Measurements from ENCODE around the gene RFTN1. TPM values are rescaled to one million over a fixed set of nuclear protein-coding genes. Genes with fewer than 3 reads are reported as not detected.

RFTN1 gene
- total and polyA plus RNA-seq, 2 donors (not counting 1 experiment from before 2014, with no cell fraction given), result 32.4 to 156 TPM

DNA sequence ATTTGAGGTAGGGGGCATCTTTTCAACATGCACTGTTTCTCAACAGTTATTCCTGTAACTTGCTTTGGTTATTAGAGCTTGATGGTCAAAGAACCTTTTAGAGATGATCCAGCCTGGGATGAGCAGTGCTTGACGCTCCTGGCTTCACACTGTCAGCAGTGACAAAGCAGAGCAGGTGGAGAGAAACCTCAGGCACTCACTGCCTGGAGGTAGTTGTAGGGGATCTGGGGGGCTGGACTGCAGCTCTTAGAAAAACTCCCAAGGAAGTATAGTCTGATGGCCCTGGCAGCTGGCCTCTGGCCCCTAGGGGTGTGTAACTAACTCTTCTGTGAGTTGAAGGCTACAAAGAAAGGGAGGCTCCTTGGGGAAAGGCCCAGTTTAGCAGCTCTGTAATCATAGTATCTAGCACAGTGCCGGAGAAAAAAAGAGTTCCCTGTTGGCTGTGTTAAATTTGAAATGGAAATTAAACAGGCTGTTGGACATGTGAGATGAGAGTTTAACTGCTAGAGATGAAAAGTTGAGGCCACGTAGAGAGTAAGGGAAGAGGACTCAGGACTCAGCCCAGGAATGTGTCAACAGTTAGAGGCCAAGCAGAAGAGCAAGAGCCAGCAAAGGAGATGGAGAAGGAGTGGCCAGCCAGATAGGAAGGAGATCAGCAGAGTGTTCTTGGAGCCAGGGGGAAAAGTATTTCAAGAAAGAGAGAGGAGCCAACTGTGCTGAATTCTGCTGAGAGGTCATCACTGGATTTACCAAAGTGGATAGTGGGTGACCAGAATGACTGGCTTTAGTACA is 234.3 kb downstream of the RFTN1 start:
- no peaks in the 10 kb centered on the region for H3K27me3 Mint-ChIP-seq
- no peak overlapping the region for H3K4me3 ChIP-seq (ENCODE audit: control extremely low read depth in 1 of 5, extremely low read depth in 1 of 5, insufficient read depth in 1 of 5, low read depth in 2 of 5, low read length in 4 of 5)
- no peak overlapping the region for H3K27ac ChIP-seq (ENCODE audit: low read length in 2 of 2)
- H3K9ac ChIP-seq (ENCODE audit: low read length), result no peak overlapping the region
- no peak overlapping the region for H3K4me3 Mint-ChIP-seq
- CTCF ChIA-PET, result interaction anchor here (1.2 to 1.9 kb wide), 3 partner anchors 10 to 12 kb away, joined by 4 to 8 read pairs (median 4); no protein-coding TSS in a partner anchor
- WGBS (ENCODE audit: insufficient coverage), result 94% methylated on average over 3 of the region's 3 CpGs
- no peak for ATAC-seq (ENCODE audit: low read depth)
- no peak overlapping the region for H3K4me2 ChIP-seq (replicated peaks; ENCODE audit: low read depth, low read length, poor library complexity, severe bottlenecking)
- no peak overlapping the region for H3K27ac Mint-ChIP-seq
- TF ChIP-seq, protein P1, sequence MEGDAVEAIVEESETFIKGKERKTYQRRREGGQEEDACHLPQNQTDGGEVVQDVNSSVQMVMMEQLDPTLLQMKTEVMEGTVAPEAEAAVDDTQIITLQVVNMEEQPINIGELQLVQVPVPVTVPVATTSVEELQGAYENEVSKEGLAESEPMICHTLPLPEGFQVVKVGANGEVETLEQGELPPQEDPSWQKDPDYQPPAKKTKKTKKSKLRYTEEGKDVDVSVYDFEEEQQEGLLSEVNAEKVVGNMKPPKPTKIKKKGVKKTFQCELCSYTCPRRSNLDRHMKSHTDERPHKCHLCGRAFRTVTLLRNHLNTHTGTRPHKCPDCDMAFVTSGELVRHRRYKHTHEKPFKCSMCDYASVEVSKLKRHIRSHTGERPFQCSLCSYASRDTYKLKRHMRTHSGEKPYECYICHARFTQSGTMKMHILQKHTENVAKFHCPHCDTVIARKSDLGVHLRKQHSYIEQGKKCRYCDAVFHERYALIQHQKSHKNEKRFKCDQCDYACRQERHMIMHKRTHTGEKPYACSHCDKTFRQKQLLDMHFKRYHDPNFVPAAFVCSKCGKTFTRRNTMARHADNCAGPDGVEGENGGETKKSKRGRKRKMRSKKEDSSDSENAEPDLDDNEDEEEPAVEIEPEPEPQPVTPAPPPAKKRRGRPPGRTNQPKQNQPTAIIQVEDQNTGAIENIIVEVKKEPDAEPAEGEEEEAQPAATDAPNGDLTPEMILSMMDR (IDR thresholded peaks at IDR 0.05), result no peak
- no peak for TF ChIP-seq EZH2 (IDR thresholded peaks at IDR 0.05; ENCODE audit: borderline replicate concordance, insufficient read depth, low read depth, low read length, poor library complexity, severe bottlenecking)
- no peaks in the 10 kb centered on the region for H4K20me1 ChIP-seq (ENCODE audit: control insufficient read depth, insufficient read depth, low read length, poor library complexity, severe bottlenecking)
- no peak for DNase-seq
- POLR2A ChIA-PET, result no interaction called here
- H3K9me3 Mint-ChIP-seq (ENCODE audit: insufficient read depth), result no peaks in the 10 kb centered on the region
- H3K4me1 Mint-ChIP-seq, result no peaks in the 10 kb centered on the region
- intact Hi-C loops (cut with micrococcal nuclease), result no loop called here
- H3K27me3 ChIP-seq (replicated peaks in 1 of 4; ENCODE audit: control extremely low read depth in 1 of 4, control insufficient read depth in 3 of 4, insufficient read depth in 4 of 4, low read length in 3 of 4), result no peaks in the 10 kb centered on the region
- no peaks in the 10 kb centered on the region for H3K9me3 ChIP-seq (ENCODE audit: control extremely low read depth in 1 of 3, control insufficient read depth in 2 of 3, insufficient read depth in 1 of 3, low read length in 2 of 3)
- no peaks in the 10 kb centered on the region for H3K79me2 ChIP-seq (ENCODE audit: control insufficient read depth, insufficient read depth, low read length)
- peaks cover 0 to 16% of the 10 kb centered on the region in 2 experiments for H3K36me3 ChIP-seq (replicated peaks in 1 of 2; ENCODE audit: control extremely low read depth in 1 of 2, control insufficient read depth in 1 of 2, extremely low read depth in 1 of 2, insufficient read depth in 2 of 2, low read length in 1 of 2)
- no peaks in the 10 kb centered on the region for H3K4me1 ChIP-seq (ENCODE audit: control insufficient read depth in 2 of 2, insufficient read depth in 2 of 2, low read length in 2 of 2)
- H2AFZ ChIP-seq (ENCODE audit: insufficient read depth, low read depth, low read length, poor library complexity, severe bottlenecking), result no peak overlapping the region

DNA sequence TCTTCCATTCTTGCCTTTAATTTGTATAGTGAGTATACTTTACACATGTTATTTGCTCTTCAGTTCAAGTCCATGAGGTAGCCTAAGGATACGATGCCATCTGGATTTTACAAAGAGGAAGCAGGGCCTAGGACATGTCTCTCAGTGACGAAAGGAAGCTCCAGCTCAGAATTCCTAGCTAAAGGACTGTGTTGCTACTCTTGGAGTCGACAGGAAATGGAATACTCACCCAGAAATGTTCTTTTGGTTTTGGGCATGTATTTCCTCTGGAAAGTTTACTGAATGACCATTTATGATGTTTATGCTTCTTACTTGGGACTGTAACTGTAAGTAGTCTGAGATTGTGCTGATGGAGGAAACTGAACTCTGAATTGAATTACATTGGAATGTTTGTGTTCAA is 236.0 kb downstream of the RFTN1 start:
- Histone ChIP-seq H3K4me1 (ENCODE audit: control insufficient read depth in 2 of 2, insufficient read depth in 2 of 2, low read length in 2 of 2) (no peaks in the 10 kb centered on the region), H3K9ac (ENCODE audit: low read length) (no peak overlapping the region), H4K20me1 (ENCODE audit: control insufficient read depth, insufficient read depth, low read length, poor library complexity, severe bottlenecking) (no peaks in the 10 kb centered on the region), H3K36me3 (replicated peaks in 1 of 2; ENCODE audit: control extremely low read depth in 1 of 2, control insufficient read depth in 1 of 2, extremely low read depth in 1 of 2, insufficient read depth in 2 of 2, low read length in 1 of 2) (peaks cover 1 to 16% of the 10 kb centered on the region in 2 experiments), H3K4me3 (ENCODE audit: control extremely low read depth in 1 of 5, extremely low read depth in 1 of 5, insufficient read depth in 1 of 5, low read depth in 2 of 5, low read length in 4 of 5) (no peak overlapping the region), H3K27ac (ENCODE audit: low read length in 2 of 2) (no peak overlapping the region), H3K4me2 (replicated peaks; ENCODE audit: low read depth, low read length, poor library complexity, severe bottlenecking) (no peak overlapping the region), H3K9me3 (ENCODE audit: control extremely low read depth in 1 of 3, control insufficient read depth in 2 of 3, insufficient read depth in 1 of 3, low read length in 2 of 3) (no peaks in the 10 kb centered on the region), H3K79me2 (ENCODE audit: control insufficient read depth, insufficient read depth, low read length) (no peaks in the 10 kb centered on the region), H3K27me3 (replicated peaks in 1 of 4; ENCODE audit: control extremely low read depth in 1 of 4, control insufficient read depth in 3 of 4, insufficient read depth in 4 of 4, low read length in 3 of 4) (no peaks in the 10 kb centered on the region), H2AFZ (ENCODE audit: insufficient read depth, low read depth, low read length, poor library complexity, severe bottlenecking) (no peak overlapping the region)
- Mint-ChIP-seq H3K4me1 (no peaks in the 10 kb centered on the region), H3K27ac (no peak overlapping the region), H3K9me3 (ENCODE audit: insufficient read depth) (no peaks in the 10 kb centered on the region), H3K4me3 (no peak overlapping the region), H3K27me3 (no peaks in the 10 kb centered on the region)
- POLR2A ChIA-PET, result no interaction called here
- no peak for DNase-seq
- CTCF ChIA-PET, result interaction anchor here (0.6 to 1.5 kb wide), 2 partner anchors 9 to 13 kb away, joined by 3 to 7 read pairs; no protein-coding TSS in a partner anchor
- ATAC-seq (ENCODE audit: low read depth), result no peak
- TF ChIP-seq, protein P1 (IDR thresholded peaks at IDR 0.05), result no peak
- TF ChIP-seq EZH2 (IDR thresholded peaks at IDR 0.05; ENCODE audit: borderline replicate concordance, insufficient read depth, low read depth, low read length, poor library complexity, severe bottlenecking), result no peak
- 100% methylated on average over 3 of the region's 3 CpGs for WGBS (ENCODE audit: insufficient coverage)
- intact Hi-C loops (cut with micrococcal nuclease), result no loop called here
